Body of pancreas (tissue), 4 donors: ENCODE data around the gene GGPS1. TPM values are rescaled to one million over a fixed set of nuclear protein-coding genes. Genes with fewer than 3 reads are reported as not detected.
"Not testable (repeated sequence)": the region's sequence is repeated elsewhere in the genome, so short reads cannot be mapped to it uniquely, and the experiment has no call there.

ENCODE experiments used
- ATAC-seq: fragments of 150-250 bp; one replicate; pipeline ENCODE4 v1.9.1; 2016
- DNase-seq, 4 donors: peaks; one replicate each; pipeline ENCODE4 v3.0.0-alpha.2; 2019
- H3K27ac ChIP-seq, 4 donors: fragments of 200-600 bp; sonication (generic); 1 replicate in 3 of 4; 2 replicates in 1 of 4; pipeline versions ENCODE4 v1.5.1 to v1.6.1; 2016 to 2019; ENCODE audit warnings: mild to moderate bottlenecking in 1 of 4, mixed read lengths in 1 of 4, moderate library complexity in 1 of 4
- H3K27me3 ChIP-seq, 2 donors: fragments of 200-600 bp; sonication (generic); one replicate each; pipeline ENCODE4 v1.6.0; 2016; ENCODE audit warnings: mild to moderate bottlenecking in 1 of 2
- H3K36me3 ChIP-seq, 2 donors: fragments of 200-600 bp; sonication (generic); replicated peaks in 1 of 2; 2 replicates each; pipeline ENCODE4 v1.5.1; 2016; ENCODE audit warnings: low read depth in 2 of 2; ENCODE audit not compliant: insufficient read depth in 1 of 2
- H3K4me1 ChIP-seq: fragments of 200-600 bp; sonication (generic); one replicate; pipeline ENCODE4 v1.6.0; 2016
- H3K4me3 ChIP-seq, 2 donors: fragments of 200-600 bp; sonication (generic); 1 replicate in 1 of 2; 2 replicates in 1 of 2; pipeline ENCODE4 v1.5.1; 2016 to 2019
- H3K9me3 ChIP-seq, 3 donors: fragments of 200-600 bp; sonication (generic); 1 replicate in 2 of 3; 2 replicates in 1 of 3; pipeline ENCODE4 v1.5.1; 2016
- CTCF ChIP-seq, 7 experiments: fragments of 450-650 bp in 4 of 7; fragments of 200-600 bp in 3 of 7; sonication (generic) in 3 of 7; IDR thresholded peaks; one replicate each; pipeline ENCODE4 v1.5.1; 2016 to 2019; ENCODE audit warnings: antibody characterized with exemption in 7 of 7
- POLR2A ChIP-seq, 3 donors: fragments of 450-650 bp; IDR thresholded peaks; one replicate each; pipeline ENCODE4 v1.6.1; 2016; ENCODE audit warnings: antibody characterized with exemption in 3 of 3, mild to moderate bottlenecking in 2 of 3
- WGBS, 2 donors: methylation state at CpG; one replicate each; pipeline ENCODE4 v1.1.5; 2017; 5-methylcytosine and 5-hydroxymethylcytosine counted together
- intact Hi-C: fragments of 100-400 bp; cut with DNase I; formaldehyde crosslinking; loops from one replicate; pipeline ENCODE4 v1.15.1; 2023
- total RNA-seq, 2 donors: library from RNA; depleted of rRNA; stranded (reverse); fragments of >200 nt; gene quantifications; one replicate each; pipeline ENCODE4 v1.1.0, GENCODE V29; 2016

GGPS1 gene
- total RNA-seq, 2 donors from 2014 or later: 11.9 to 15.3 TPM

DNA sequence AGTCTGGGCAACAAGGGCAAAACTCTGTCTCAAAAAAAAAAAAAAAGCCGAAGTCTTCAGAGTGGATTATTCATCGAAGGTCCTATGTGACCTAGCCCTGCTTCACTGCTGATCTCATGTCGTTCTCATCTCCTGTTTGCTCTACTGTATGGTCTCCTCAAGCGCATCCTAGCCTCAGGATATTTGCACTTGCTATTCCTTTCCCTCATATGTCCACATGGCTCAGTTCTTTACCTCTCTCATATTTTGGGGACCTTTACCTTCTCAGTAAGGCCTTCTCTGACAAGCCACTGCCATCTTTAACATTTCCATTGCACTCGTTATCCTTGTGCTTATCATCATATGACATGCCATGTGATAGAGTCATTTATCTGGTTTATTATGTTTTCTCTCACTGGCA lies 41.4 kb downstream of the GGPS1 start:
- no peak for DNase-seq
- Histone ChIP-seq H3K36me3 (peaks cover 0 to 3% of the 10 kb centered on the region in 2 donors), H3K9me3 (no peaks in the 10 kb centered on the region), H3K4me1 (peaks cover 16% of the 10 kb centered on the region), H3K27ac (no peak overlapping the region), H3K27me3 (no peaks in the 10 kb centered on the region), H3K4me3 (no peak overlapping the region)
- TF ChIP-seq POLR2A (IDR thresholded peaks at IDR 0.05) (no peak), CTCF (IDR thresholded peaks at IDR 0.05) (no peak)
- no peak for ATAC-seq
- 82 to 88% methylated on average over 5 of the region's 5 CpGs for WGBS, 2 donors
- intact Hi-C loops: no loop called here

DNA sequence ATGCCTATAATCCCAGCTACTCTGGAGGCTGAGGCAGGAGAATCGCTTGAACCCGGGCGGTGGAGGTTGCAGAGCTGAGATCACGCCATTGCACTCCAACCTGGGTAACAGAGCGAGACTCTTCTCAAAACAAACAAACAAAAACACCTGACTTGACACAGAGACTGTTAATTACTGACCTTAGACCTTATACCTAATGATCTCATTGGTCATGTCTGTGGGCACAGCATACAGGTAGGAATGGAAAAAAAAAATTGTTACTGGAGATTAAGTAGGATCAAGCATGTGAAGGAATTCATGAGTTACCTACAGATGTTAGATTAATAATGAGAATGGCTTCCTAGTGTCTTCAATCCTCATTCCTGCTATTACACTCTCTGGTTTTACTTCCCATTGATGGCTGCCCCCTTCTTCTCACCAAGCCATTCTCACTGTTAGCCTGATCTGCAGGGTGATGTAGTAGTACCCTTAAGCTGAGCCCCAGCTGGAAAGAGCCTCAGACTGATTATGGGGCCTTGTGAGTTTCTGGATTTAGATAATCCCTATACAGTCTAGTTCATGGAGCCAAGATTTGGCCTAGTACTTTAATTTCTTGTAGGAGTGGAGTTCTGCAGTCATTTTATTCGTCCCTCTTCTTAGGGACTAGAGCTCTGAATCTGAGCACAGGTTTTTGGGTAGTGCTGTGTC lies 47.7 kb downstream of the GGPS1 start:
- ATAC-seq (no peak), DNase-seq (no peak)
- intact Hi-C loops: no loop called here
- Histone ChIP-seq H3K27ac (no peak overlapping the region), H3K36me3 (peaks cover 0 to 4% of the 10 kb centered on the region in 2 donors), H3K4me1 (no peaks in the 10 kb centered on the region), H3K4me3 (no peak overlapping the region), H3K27me3 (no peaks in the 10 kb centered on the region), H3K9me3 (no peaks in the 10 kb centered on the region)
- WGBS, 2 donors: 94 to 98% methylated on average over 6 of the region's 6 CpGs
- TF ChIP-seq POLR2A (IDR thresholded peaks at IDR 0.05): no peak
- no peak for TF ChIP-seq CTCF (IDR thresholded peaks at IDR 0.05)

- H3K27me3 ChIP-seq, DNase-seq, H3K4me3 ChIP-seq, H3K9me3 ChIP-seq, H3K4me1 ChIP-seq, ATAC-seq, H3K36me3 ChIP-seq, intact Hi-C loops, H3K27ac ChIP-seq: not testable (repeated sequence)
- 78 to 87% methylated on average over 11 of the region's 11 CpGs for WGBS, 2 donors
These were observed 49.9 kb downstream of the GGPS1 start for GRCh38 chr1:235378134-235378735.

GRCh38 chr1:235381955-235382739 lies 53.8 kb downstream of the GGPS1 start:
- H3K27ac ChIP-seq, H3K4me3 ChIP-seq, intact Hi-C loops, H3K4me1 ChIP-seq, H3K9me3 ChIP-seq, H3K36me3 ChIP-seq, H3K27me3 ChIP-seq, ATAC-seq, DNase-seq: not testable (repeated sequence)
- WGBS, 2 donors: no CpG with 5 or more reads among the region's 3 CpGs

GRCh38 chr1:235385633-235386032 lies 57.3 kb downstream of the GGPS1 start:
- H3K4me1 ChIP-seq, DNase-seq, H3K9me3 ChIP-seq, H3K36me3 ChIP-seq, H3K27me3 ChIP-seq, H3K27ac ChIP-seq, H3K4me3 ChIP-seq, ATAC-seq, intact Hi-C loops: not testable (repeated sequence)
- WGBS, 2 donors: 92 to 100% methylated on average over 1 of the region's 1 CpG

GRCh38 chr1:235391874-235392273 lies 63.5 kb downstream of the GGPS1 start:
- H3K36me3 ChIP-seq: peaks cover 0 to 1% of the 10 kb centered on the region in 2 donors
- H3K27ac ChIP-seq: no peak overlapping the region
- intact Hi-C loops: no loop called here
- H3K27me3 ChIP-seq: no peaks in the 10 kb centered on the region
- no peak for ATAC-seq
- H3K4me1 ChIP-seq: no peaks in the 10 kb centered on the region
- no peaks in the 10 kb centered on the region for H3K9me3 ChIP-seq
- TF ChIP-seq CTCF (IDR thresholded peaks at IDR 0.05) (no peak), POLR2A (IDR thresholded peaks at IDR 0.05) (no peak)
- WGBS, 2 donors: 86 to 91% methylated on average over 4 of the region's 4 CpGs
- no peak for DNase-seq
- H3K4me3 ChIP-seq: no peak overlapping the region
